HG02642 (cell line): ENCODE results near the gene GATA5.

Experiments used
- ATAC-seq: cut with Tn5 transposase; IDR thresholded peaks from one replicate; pipeline ENCODE4 v1.9.1; 2021; ENCODE audit warnings: mild to moderate bottlenecking; ENCODE audit not compliant: unreplicated experiment, poor library complexity

The GATA5 gene

GRCh38 chr20:62475772-62476055, at the start of gene GATA5:
Gene GATA5 (minus strand): TSS chr20:62475995. CDS start chr20:62475521, 474 bp downstream.
- ATAC-seq: no peak

- ATAC-seq: no peak
Measured at GRCh38 chr20:62525014-62525413, 49.2 kb upstream of the GATA5 start.

GRCh38 chr20:62524505-62524911, 48.7 kb upstream of the GATA5 start:
- ATAC-seq: no peak

- ATAC-seq: no peak
Measured at GRCh38 chr20:62523473-62524203, 47.8 kb upstream of the GATA5 start.

GRCh38 chr20:62522748-62523396, 47.1 kb upstream of the GATA5 start:
- no peak for ATAC-seq

GRCh38 chr20:62519826-62520225, 44.0 kb upstream of the GATA5 start:
- ATAC-seq: no peak

- no peak for ATAC-seq
Measured at GRCh38 chr20:62518911-62519310, 43.1 kb upstream of the GATA5 start.

- no peak for ATAC-seq
Measured at GRCh38 chr20:62517901-62518610, 42.3 kb upstream of the GATA5 start.

GRCh38 chr20:62517168-62517567, 41.4 kb upstream of the GATA5 start:
- no peak for ATAC-seq

GRCh38 chr20:62516338-62516737, 40.5 kb upstream of the GATA5 start:
- ATAC-seq: no peak

GRCh38 chr20:62515826-62516225, 40.0 kb upstream of the GATA5 start:
- no peak for ATAC-seq

GRCh38 chr20:62515280-62515679, 39.5 kb upstream of the GATA5 start:
- ATAC-seq: no peak

- ATAC-seq: no peak
Measured at GRCh38 chr20:62513991-62514390, 38.2 kb upstream of the GATA5 start.

GRCh38 chr20:62511915-62512610, 36.3 kb upstream of the GATA5 start:
- no peak for ATAC-seq

- no peak for ATAC-seq
Measured at GRCh38 chr20:62511300-62511914, 35.6 kb upstream of the GATA5 start.

GRCh38 chr20:62508641-62509051, 32.9 kb upstream of the GATA5 start:
- no peak for ATAC-seq

- ATAC-seq: no peak
Measured at GRCh38 chr20:62507991-62508640, 32.3 kb upstream of the GATA5 start.

- no peak for ATAC-seq
Measured at GRCh38 chr20:62507323-62507722, 31.5 kb upstream of the GATA5 start.

GRCh38 chr20:62506791-62507190, 31.0 kb upstream of the GATA5 start:
- no peak for ATAC-seq

- no peak for ATAC-seq
Measured at GRCh38 chr20:62506087-62506486, 30.3 kb upstream of the GATA5 start.
